ENCODE results near the gene TLE7. TPM values are rescaled to one million over a fixed set of nuclear protein-coding genes. Genes with fewer than 3 reads are reported as not detected.

TLE7 gene
- total RNA-seq, 1 donor from 2014 or later: not detected

DNA sequence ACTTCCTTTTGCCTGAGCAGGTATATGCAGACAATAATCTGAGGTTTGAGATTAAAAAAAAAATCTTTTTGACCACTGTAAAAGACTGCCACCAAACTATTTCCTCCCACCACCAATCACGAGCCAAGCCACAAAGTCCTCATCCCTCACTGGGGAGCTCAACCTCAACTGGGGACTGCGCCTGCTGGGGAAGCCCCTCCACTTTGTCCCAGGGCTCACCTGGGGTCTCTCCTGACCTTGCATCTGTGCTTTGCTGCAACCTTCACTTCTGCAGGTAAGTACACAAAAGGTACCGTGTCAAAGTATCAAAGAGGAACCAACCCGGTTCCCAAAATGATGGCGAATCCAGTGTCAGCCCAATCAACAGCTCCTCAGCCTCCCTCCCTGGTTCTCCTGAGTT lies 35.5 kb downstream of the TLE7 start:
- no peak overlapping the region for H3K4me3 Mint-ChIP-seq (ENCODE audit: unreplicated experiment)
- no peaks in the 10 kb centered on the region for H3K9me3 Mint-ChIP-seq (ENCODE audit: unreplicated experiment)
- peaks cover 9% of the 10 kb centered on the region for H3K27me3 Mint-ChIP-seq (ENCODE audit: unreplicated experiment)
- no peak for DNase-seq (ENCODE audit: low spot score)
- no peaks in the 10 kb centered on the region for H3K36me3 Mint-ChIP-seq (ENCODE audit: low read depth, unreplicated experiment)
- no peaks in the 10 kb centered on the region for H3K4me1 Mint-ChIP-seq (ENCODE audit: unreplicated experiment)
- TF ChIP-seq, protein P1, sequence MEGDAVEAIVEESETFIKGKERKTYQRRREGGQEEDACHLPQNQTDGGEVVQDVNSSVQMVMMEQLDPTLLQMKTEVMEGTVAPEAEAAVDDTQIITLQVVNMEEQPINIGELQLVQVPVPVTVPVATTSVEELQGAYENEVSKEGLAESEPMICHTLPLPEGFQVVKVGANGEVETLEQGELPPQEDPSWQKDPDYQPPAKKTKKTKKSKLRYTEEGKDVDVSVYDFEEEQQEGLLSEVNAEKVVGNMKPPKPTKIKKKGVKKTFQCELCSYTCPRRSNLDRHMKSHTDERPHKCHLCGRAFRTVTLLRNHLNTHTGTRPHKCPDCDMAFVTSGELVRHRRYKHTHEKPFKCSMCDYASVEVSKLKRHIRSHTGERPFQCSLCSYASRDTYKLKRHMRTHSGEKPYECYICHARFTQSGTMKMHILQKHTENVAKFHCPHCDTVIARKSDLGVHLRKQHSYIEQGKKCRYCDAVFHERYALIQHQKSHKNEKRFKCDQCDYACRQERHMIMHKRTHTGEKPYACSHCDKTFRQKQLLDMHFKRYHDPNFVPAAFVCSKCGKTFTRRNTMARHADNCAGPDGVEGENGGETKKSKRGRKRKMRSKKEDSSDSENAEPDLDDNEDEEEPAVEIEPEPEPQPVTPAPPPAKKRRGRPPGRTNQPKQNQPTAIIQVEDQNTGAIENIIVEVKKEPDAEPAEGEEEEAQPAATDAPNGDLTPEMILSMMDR (IDR thresholded peaks at IDR 0.05; ENCODE audit: unreplicated experiment): no peak
- no peak overlapping the region for H3K27ac Mint-ChIP-seq (ENCODE audit: unreplicated experiment)

DNA sequence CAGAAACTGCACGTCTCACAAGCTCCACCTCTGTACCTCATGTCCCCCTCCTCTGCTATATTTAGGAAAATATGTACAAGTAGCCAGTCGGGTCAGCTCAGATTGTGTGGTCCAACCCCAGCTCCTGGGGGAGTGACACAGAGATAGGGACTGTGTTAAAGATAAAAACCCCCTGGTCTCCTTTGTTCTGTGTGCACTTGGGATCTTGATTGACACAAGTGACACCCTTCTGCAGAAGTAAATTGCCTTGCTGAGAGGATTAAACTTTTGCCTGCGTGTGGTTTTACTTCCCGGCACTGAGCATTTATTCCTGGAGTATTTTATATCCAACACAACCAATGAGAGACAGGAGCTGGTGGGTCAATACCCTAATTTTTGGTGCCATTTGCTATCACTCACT lies 37.5 kb downstream of the TLE7 start:
- TF ChIP-seq, protein P1 (IDR thresholded peaks at IDR 0.05; ENCODE audit: unreplicated experiment): no peak
- Mint-ChIP-seq H3K27ac (ENCODE audit: unreplicated experiment) (no peak overlapping the region), H3K9me3 (ENCODE audit: unreplicated experiment) (no peaks in the 10 kb centered on the region), H3K27me3 (ENCODE audit: unreplicated experiment) (peaks cover 6% of the 10 kb centered on the region), H3K4me1 (ENCODE audit: unreplicated experiment) (no peaks in the 10 kb centered on the region), H3K36me3 (ENCODE audit: low read depth, unreplicated experiment) (no peaks in the 10 kb centered on the region), H3K4me3 (ENCODE audit: unreplicated experiment) (no peak overlapping the region)
- no peak for DNase-seq (ENCODE audit: low spot score)

DNA sequence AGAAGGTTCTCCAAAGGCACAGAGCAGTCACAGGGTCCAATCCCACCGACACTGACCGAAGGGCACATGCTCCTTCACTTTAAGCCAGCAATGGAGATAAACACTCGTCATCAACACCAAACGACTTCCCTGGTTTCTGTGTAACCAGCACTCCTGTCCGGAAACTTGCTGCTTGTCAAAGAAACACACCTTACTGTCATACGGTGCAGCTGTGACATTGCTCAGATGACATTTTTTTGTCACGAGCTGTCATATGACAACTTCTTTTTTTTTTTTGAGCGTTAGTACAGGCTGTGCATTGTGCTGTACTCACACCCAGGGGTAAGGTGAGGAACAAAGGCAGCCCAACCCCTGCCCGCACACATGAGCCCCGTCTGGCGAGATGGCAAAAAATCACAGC lies 39.2 kb downstream of the TLE7 start:
- no peak for DNase-seq (ENCODE audit: low spot score)
- Mint-ChIP-seq H3K27me3 (ENCODE audit: unreplicated experiment) (peaks cover 6% of the 10 kb centered on the region), H3K4me1 (ENCODE audit: unreplicated experiment) (no peaks in the 10 kb centered on the region), H3K9me3 (ENCODE audit: unreplicated experiment) (no peaks in the 10 kb centered on the region), H3K36me3 (ENCODE audit: low read depth, unreplicated experiment) (no peaks in the 10 kb centered on the region), H3K27ac (ENCODE audit: unreplicated experiment) (no peak overlapping the region), H3K4me3 (ENCODE audit: unreplicated experiment) (no peak overlapping the region)
- TF ChIP-seq, protein P1 (IDR thresholded peaks at IDR 0.05; ENCODE audit: unreplicated experiment): no peak

DNA sequence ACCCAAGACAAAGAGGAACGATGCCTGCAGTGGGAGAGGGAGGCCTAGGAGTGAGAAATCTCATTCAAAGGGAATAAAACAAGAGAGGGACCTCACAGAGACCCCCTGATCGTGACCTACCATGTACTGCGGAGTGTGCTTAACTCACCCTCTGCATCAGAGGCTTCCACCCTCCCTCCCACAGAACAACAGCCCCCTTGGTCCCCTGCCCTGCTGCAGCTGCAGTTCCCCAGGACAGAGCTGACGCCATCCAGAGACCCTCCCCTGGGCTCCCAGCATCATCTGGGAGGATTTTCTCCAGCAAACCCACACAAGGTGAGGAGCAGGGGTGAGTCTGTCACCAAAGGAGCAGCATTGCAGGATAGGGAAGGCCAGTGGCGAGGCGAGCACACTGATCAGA lies 39.8 kb downstream of the TLE7 start:
- DNase-seq (ENCODE audit: low spot score): no peak
- Mint-ChIP-seq H3K27me3 (ENCODE audit: unreplicated experiment) (peaks cover 6% of the 10 kb centered on the region), H3K9me3 (ENCODE audit: unreplicated experiment) (no peaks in the 10 kb centered on the region), H3K4me3 (ENCODE audit: unreplicated experiment) (no peak overlapping the region), H3K4me1 (ENCODE audit: unreplicated experiment) (no peaks in the 10 kb centered on the region), H3K27ac (ENCODE audit: unreplicated experiment) (no peak overlapping the region), H3K36me3 (ENCODE audit: low read depth, unreplicated experiment) (no peaks in the 10 kb centered on the region)
- TF ChIP-seq, protein P1 (IDR thresholded peaks at IDR 0.05; ENCODE audit: unreplicated experiment): no peak

DNA sequence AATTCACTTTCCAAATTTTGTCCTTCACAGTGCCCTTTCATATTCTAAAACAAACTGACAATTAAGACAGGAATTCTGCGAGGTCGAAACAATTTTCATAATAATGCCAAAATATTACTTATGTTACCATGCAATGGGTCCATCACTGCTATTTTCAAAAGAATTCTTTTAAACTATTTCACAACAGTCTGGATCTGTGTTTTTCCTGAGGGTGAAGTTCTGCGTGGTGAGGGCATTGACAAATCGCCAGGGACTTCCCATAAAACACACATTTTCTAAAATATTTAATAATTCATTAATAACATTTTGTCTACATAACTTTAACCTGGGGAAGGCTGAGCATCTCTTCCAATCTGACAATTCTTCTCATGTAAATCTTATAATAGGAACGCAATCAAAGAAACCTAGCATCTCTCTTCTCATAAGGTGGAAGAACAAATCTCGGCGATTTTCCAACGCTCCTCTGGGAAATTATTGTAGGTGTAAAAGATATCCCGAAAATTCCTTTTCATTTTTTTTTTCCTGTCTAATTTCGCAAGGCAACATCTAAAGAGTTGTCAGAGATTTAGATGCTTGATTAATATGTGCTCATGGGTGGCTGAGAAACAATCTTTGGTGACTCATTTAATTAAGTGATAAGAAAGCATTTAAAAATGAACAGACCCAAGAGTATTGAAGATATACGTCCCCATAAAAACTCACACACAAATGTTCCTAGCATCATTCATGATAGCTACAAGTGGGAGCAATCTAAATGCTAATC lies 41.9 kb downstream of the TLE7 start:
- no peaks in the 10 kb centered on the region for H3K9me3 Mint-ChIP-seq (ENCODE audit: unreplicated experiment)
- H3K4me3 Mint-ChIP-seq (ENCODE audit: unreplicated experiment): no peak overlapping the region
- H3K27ac Mint-ChIP-seq (ENCODE audit: unreplicated experiment): no peak overlapping the region
- TF ChIP-seq, protein P1 (IDR thresholded peaks at IDR 0.05; ENCODE audit: unreplicated experiment): no peak
- no peaks in the 10 kb centered on the region for H3K4me1 Mint-ChIP-seq (ENCODE audit: unreplicated experiment)
- peaks cover 2% of the 10 kb centered on the region for H3K27me3 Mint-ChIP-seq (ENCODE audit: unreplicated experiment)
- no peaks in the 10 kb centered on the region for H3K36me3 Mint-ChIP-seq (ENCODE audit: low read depth, unreplicated experiment)
- no peak for DNase-seq (ENCODE audit: low spot score)
